ENCODE results near the gene CFAP161. TPM values are rescaled to one million over a fixed set of nuclear protein-coding genes. Genes with fewer than 3 reads are reported as not detected.
A peak's percentile ranks its signal among the peaks of the same experiment; 100 is the strongest.

Gene CFAP161
- total RNA-seq, 1 experiment from 2014 or later: not detected

- H3K27ac Mint-ChIP-seq (ENCODE audit: unreplicated experiment): no peak overlapping the region
- peaks cover 77% of the 10 kb centered on the region for H3K27me3 Mint-ChIP-seq (ENCODE audit: unreplicated experiment)
- no peak for TF ChIP-seq CTCF (IDR thresholded peaks at IDR 0.05; ENCODE audit: unreplicated experiment)
- H3K4me3 Mint-ChIP-seq (ENCODE audit: low read depth, unreplicated experiment): no peak overlapping the region
- H3K36me3 Mint-ChIP-seq (ENCODE audit: insufficient read depth, unreplicated experiment): no peaks in the 10 kb centered on the region
- no TSS peak for BruUV-seq (replicated peaks)
- intact Hi-C loops (cut with micrococcal nuclease; ENCODE audit: unreplicated experiment): no loop called here
- no peaks in the 10 kb centered on the region for H3K9me3 Mint-ChIP-seq (ENCODE audit: low read depth, unreplicated experiment)
- DNase-seq: no peak
- H3K4me1 Mint-ChIP-seq (ENCODE audit: low read depth, unreplicated experiment): no peaks in the 10 kb centered on the region
- CTCF ChIA-PET: no interaction called here
These were observed 31.9 kb upstream of the CFAP161 start for GRCh38 chr15:81101894-81102815.

DNA sequence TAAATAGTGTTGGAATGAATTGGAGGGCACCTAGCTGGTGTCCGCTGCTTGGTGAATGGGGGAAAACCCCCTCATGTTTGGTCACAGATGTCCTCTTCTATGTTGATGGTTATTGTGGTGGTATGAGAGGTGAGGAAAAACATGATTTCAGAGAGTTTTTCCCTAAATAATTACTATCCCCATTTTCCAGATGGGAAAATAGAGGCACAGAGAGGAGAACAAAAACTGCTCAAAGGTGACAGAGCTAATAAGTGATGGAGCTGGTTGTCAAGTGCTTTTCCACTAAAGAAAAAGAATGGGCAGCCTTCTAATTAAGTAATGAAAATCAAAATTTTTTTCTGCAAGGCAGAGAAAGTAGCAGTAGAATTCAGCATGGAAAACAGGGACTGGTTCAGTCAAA, 30.2 kb upstream of the CFAP161 start:
- no TSS peak for BruUV-seq (replicated peaks)
- Mint-ChIP-seq H3K36me3 (ENCODE audit: insufficient read depth, unreplicated experiment) (no peaks in the 10 kb centered on the region), H3K4me1 (ENCODE audit: low read depth, unreplicated experiment) (no peaks in the 10 kb centered on the region), H3K27me3 (ENCODE audit: unreplicated experiment) (peaks cover 63% of the 10 kb centered on the region), H3K9me3 (ENCODE audit: low read depth, unreplicated experiment) (no peaks in the 10 kb centered on the region), H3K4me3 (ENCODE audit: low read depth, unreplicated experiment) (no peak overlapping the region), H3K27ac (ENCODE audit: unreplicated experiment) (no peak overlapping the region)
- TF ChIP-seq CTCF (IDR thresholded peaks at IDR 0.05; ENCODE audit: unreplicated experiment): no peak
- intact Hi-C loops (cut with micrococcal nuclease; ENCODE audit: unreplicated experiment): no loop called here
- no peak for DNase-seq
- CTCF ChIA-PET: interaction anchor here (1.9 kb wide), 1 partner anchor 162 kb away, joined by 13 read pairs; no protein-coding TSS in a partner anchor

- no TSS peak for BruUV-seq (replicated peaks)
- no peak overlapping the region for H3K27ac Mint-ChIP-seq (ENCODE audit: unreplicated experiment)
- TF ChIP-seq CTCF (IDR thresholded peaks at IDR 0.05; ENCODE audit: unreplicated experiment): no peak
- no peaks in the 10 kb centered on the region for H3K9me3 Mint-ChIP-seq (ENCODE audit: low read depth, unreplicated experiment)
- no peak overlapping the region for H3K4me3 Mint-ChIP-seq (ENCODE audit: low read depth, unreplicated experiment)
- no peak for DNase-seq
- no peaks in the 10 kb centered on the region for H3K4me1 Mint-ChIP-seq (ENCODE audit: low read depth, unreplicated experiment)
- peaks cover 64% of the 10 kb centered on the region for H3K27me3 Mint-ChIP-seq (ENCODE audit: unreplicated experiment)
- no peaks in the 10 kb centered on the region for H3K36me3 Mint-ChIP-seq (ENCODE audit: insufficient read depth, unreplicated experiment)
- intact Hi-C loops (cut with micrococcal nuclease; ENCODE audit: unreplicated experiment): loop anchor here (5.0 kb wide), 3 partner anchors 47 to 297 kb away; no protein-coding TSS in a partner anchor
- CTCF ChIA-PET: interaction anchor here (0.7 to 5.1 kb wide), 2 partner anchors 8 to 161 kb away, joined by 3 to 85 read pairs; no protein-coding TSS in a partner anchor
These were observed 28.5 kb upstream of the CFAP161 start for GRCh38 chr15:81105545-81105944.

DNA sequence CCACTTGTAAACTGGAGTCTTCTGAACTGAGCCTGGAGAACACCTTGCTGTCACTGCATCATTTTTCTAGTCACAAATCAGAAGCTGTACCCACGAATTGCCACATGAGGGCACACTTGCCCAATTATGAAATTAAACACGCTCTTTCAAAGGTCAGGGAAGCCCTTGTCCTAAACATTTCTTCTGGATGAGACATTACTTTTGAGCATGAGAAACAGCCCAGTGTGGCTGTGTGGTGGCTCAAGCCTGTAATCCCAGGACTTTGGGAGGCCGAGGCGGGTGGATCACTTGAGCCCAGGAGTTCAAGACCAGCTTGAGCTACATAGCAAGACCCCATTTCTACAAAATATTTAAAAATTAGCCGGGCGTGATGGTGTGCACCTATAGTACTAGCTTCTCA, 27.5 kb upstream of the CFAP161 start:
- Mint-ChIP-seq H3K4me1 (ENCODE audit: low read depth, unreplicated experiment) (no peaks in the 10 kb centered on the region), H3K27ac (ENCODE audit: unreplicated experiment) (no peak overlapping the region), H3K4me3 (ENCODE audit: low read depth, unreplicated experiment) (no peak overlapping the region), H3K36me3 (ENCODE audit: insufficient read depth, unreplicated experiment) (no peaks in the 10 kb centered on the region), H3K27me3 (ENCODE audit: unreplicated experiment) (peaks cover 74% of the 10 kb centered on the region), H3K9me3 (ENCODE audit: low read depth, unreplicated experiment) (no peaks in the 10 kb centered on the region)
- BruUV-seq (replicated peaks): no TSS peak
- CTCF ChIA-PET: interaction anchor here (0.7 to 5.1 kb wide), 6 partner anchors 49 to 168 kb away, joined by 3 to 85 read pairs (median 4); no protein-coding TSS in a partner anchor
- DNase-seq: peak; percentile 62
- intact Hi-C loops (cut with micrococcal nuclease; ENCODE audit: unreplicated experiment): loop anchor here (1.0 to 5.0 kb wide), 5 partner anchors 46 to 296 kb away; no protein-coding TSS in a partner anchor
- TF ChIP-seq CTCF (IDR thresholded peaks at IDR 0.05; ENCODE audit: unreplicated experiment): peak; percentile 71
